A549 (cell line): ENCODE results near the gene TRUB1.

Source experiments
- BHLHE40 ChIP-seq: IDR thresholded peaks from 2 replicates; pipeline ENCODE4 v1.6.1; 2012; ENCODE audit warnings: low read depth, low read length, inconsistent platforms
- CHD2 ChIP-seq: fragments of 150-350 bp; IDR thresholded peaks from 2 replicates; pipeline ENCODE4 v1.6.1; 2014; ENCODE audit warnings: low read length; ENCODE audit not compliant: partially characterized antibody
- CTCF ChIP-seq: fragments of >200 bp; sonication (Bioruptor Twin); formaldehyde crosslinking; IDR thresholded peaks from 3 replicates; pipeline ENCODE4 v1.5.1; 2016
- EP300 ChIP-seq, 2 experiments: fragments of >200 bp; sonication (Bioruptor Twin); formaldehyde crosslinking; IDR thresholded peaks; 2 replicates in 1 of 2; 3 replicates in 1 of 2; pipeline ENCODE4 v1.6.1; 2016 to 2017
- HDAC2 ChIP-seq: fragments of 200-600 bp; sonication (generic); IDR thresholded peaks from 2 replicates; pipeline ENCODE4 v1.6.1; 2016
- HMGXB4 ChIP-seq: fragments of 250-450 bp; sonication (Bioruptor Pico); IDR thresholded peaks from 2 replicates; pipeline ENCODE4 v1.5.0; 2021; ENCODE audit warnings: mild to moderate bottlenecking, moderate library complexity, borderline replicate concordance
- HOXB5 ChIP-seq: fragments of 250-450 bp; sonication (Bioruptor Pico); IDR thresholded peaks from 2 replicates; pipeline ENCODE4 v1.5.0; 2020; ENCODE audit warnings: mild to moderate bottlenecking, moderate library complexity
- MAZ ChIP-seq: fragments of 150-350 bp; IDR thresholded peaks from 2 replicates; pipeline ENCODE4 v1.6.1; 2014; ENCODE audit warnings: antibody characterized with exemption, low read depth, low read length, borderline replicate concordance
- POLR2A ChIP-seq: IDR thresholded peaks from 2 replicates; pipeline ENCODE4 v1.6.1; 2012; ENCODE audit warnings: mild to moderate bottlenecking, low read length
- POLR2AphosphoS2 ChIP-seq: conservative IDR thresholded peaks from 2 replicates; pipeline ENCODE4 v1.6.1; 2012; ENCODE audit warnings: low read length, improper control_type of control experiment, inconsistent platforms
- RAD21 ChIP-seq, 2 experiments: fragments of >200 bp in 1 of 2; sonication (Bioruptor Twin) in 1 of 2; formaldehyde crosslinking in 1 of 2; IDR thresholded peaks in 1 of 2; conservative IDR thresholded peaks in 1 of 2; 2 replicates in 1 of 2; 3 replicates in 1 of 2; pipeline ENCODE4 v1.6.1; 2012 to 2018; ENCODE audit warnings: inconsistent platforms in 1 of 2
- REST ChIP-seq: fragments of 200-600 bp; sonication (generic); IDR thresholded peaks from 2 replicates; pipeline ENCODE4 v1.6.1; 2016; ENCODE audit warnings: antibody characterized with exemption, mild to moderate bottlenecking, moderate library complexity
- RFX5 ChIP-seq: fragments of 450-650 bp; IDR thresholded peaks from 2 replicates; pipeline ENCODE4 v1.7.1; 2014; ENCODE audit warnings: antibody characterized with exemption, mild to moderate bottlenecking, moderate library complexity
- SMC3 ChIP-seq: fragments of >200 bp; sonication (Bioruptor Twin); formaldehyde crosslinking; IDR thresholded peaks from 3 replicates; pipeline ENCODE4 v1.6.1; 2018; ENCODE audit warnings: inconsistent platforms

GRCh38 chr10:114912470-114912859, 25.5 kb upstream of the TRUB1 start:
- TF ChIP-seq MAZ (no peak), SMC3 (no peak), CTCF (no peak), REST (no peak), RFX5 (no peak), POLR2A (no peak), EP300 (IDR thresholded peaks at IDR 0.05) (no peak), HOXB5 (CRISPR knock-in tag) (no peak), HDAC2 (no peak), HMGXB4 (no peak), RAD21 (conservative IDR thresholded peaks at IDR 0.05 in 1 of 2, IDR thresholded peaks at IDR 0.05 in 1 of 2) (no peak), CHD2 (no peak), BHLHE40 (no peak), POLR2AphosphoS2 (no peak)
